Ammon's horn (tissue), 1 donor: ENCODE data around the gene PTPRD.

ENCODE experiments used
- DNase-seq: peaks from one replicate; pipeline ENCODE4 v3.0.0-alpha.2; 2016; ENCODE audit warnings: low spot score

PTPRD gene

DNA sequence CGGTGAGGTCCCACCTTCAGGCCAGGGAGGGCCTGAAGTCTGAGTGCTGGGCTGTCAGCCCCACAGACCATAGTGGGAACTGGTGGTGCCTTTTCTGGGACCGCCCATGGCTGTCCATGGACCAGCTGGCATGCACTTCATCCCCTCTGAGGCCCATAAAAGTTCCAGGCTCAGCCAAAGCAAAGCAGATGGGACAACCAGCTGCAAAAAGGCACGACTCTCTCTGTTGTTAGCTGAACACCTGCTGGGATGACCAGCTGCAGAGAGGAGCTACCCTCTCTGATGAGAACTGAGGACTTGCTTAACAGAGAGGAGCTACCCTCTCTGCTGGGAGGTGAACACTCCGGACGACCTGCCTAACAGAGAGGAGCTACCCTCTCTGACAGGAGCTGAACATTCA is 1968.9 kb downstream of the PTPRD start:
- no peak for DNase-seq

- DNase-seq: no peak
Measured at GRCh38 chr9:8643464-8643863, 1969.3 kb downstream of the PTPRD start.

DNA sequence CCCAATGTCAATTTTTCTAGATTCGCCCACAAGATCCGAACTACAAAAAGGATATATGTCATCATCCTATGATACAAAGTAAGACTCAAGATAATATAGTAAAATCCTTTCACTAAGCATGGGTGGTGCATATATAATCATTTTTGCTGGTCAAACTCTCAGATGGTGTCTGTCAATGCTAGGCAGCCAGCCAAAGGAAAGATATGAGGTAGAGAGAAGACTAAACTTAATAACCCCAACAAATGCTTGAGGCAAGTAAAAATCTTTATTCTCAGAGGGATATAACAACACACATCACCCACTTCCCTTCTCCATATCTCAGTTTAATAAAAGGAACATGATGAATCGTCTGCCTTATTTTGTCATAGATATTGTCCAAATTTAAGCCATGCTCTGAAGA is 1972.0 kb downstream of the PTPRD start:
- no peak for DNase-seq

- no peak for DNase-seq
Measured at GRCh38 chr9:8637626-8638025, 1975.2 kb downstream of the PTPRD start.

DNA sequence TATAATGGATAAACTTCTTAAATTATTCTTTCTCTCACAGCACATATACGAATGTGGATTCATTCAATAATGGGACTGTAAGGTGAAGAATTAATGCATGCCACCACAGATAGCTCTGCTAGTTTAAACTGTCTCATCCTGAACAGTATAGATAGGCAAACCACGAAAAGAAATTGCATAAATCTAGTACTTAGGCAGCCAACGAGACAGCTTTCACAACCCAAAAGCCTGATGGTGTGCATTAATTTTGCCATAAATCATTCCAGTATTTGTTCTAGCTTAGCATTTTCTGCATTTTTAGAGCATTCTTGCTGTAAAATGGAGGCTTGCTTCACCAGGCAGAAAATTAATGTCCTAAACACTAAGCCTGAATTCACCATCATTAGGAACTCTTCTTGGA is 1979.0 kb downstream of the PTPRD start:
- no peak for DNase-seq

GRCh38 chr9:8632493-8632892 is 1980.3 kb downstream of the PTPRD start:
- peak; percentile 35 for DNase-seq

DNA sequence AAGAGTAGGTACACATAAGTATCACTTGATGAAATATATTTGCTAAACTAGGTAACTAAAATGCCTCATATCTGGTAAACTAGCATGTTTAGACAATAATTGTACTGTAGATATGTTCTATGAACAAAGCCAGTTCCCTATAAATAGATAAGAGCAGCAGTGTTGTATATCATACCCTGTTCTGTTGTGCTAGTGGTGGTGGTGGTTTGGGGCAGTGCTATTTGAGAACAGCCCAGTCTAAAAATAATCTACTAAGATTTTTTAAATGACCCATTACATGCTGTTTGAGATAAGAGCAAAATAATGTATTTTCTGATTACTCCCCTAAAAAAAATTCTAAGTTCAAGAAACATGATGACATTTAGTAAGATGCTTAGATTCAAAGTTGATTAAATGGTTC is 1984.0 kb downstream of the PTPRD start:
- no peak for DNase-seq

- DNase-seq: no peak
Measured at GRCh38 chr9:8627976-8628679, 1984.7 kb downstream of the PTPRD start.

DNA sequence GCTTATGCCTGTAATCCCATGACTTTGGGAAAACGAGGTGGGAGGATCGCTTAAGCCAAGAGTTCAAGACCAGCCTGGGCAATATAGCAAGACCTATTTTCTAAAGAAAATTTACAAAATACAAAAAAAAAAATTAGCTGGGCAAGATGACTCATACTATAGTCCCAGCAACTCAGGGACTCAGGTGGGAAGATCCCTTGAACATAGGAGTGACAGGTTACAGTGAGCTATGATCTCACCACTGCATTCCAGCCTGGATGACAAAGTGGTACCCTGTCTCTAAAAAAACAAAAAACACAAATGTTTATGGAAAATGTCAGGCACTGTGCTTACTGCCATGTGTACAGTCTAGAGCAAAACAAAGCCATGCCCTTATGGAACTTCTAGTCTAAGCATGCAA is 1989.9 kb downstream of the PTPRD start:
- DNase-seq: no peak

GRCh38 chr9:8622222-8622802 is 1990.5 kb downstream of the PTPRD start:
- no peak for DNase-seq

GRCh38 chr9:8621416-8621815 is 1991.4 kb downstream of the PTPRD start:
- no peak for DNase-seq

GRCh38 chr9:8616414-8616813 is 1996.4 kb downstream of the PTPRD start:
- no peak for DNase-seq

- no peak for DNase-seq
Measured at GRCh38 chr9:8614926-8615440, 1997.8 kb downstream of the PTPRD start.

- DNase-seq: no peak
Measured at GRCh38 chr9:8613346-8613825, 1999.4 kb downstream of the PTPRD start.

DNA sequence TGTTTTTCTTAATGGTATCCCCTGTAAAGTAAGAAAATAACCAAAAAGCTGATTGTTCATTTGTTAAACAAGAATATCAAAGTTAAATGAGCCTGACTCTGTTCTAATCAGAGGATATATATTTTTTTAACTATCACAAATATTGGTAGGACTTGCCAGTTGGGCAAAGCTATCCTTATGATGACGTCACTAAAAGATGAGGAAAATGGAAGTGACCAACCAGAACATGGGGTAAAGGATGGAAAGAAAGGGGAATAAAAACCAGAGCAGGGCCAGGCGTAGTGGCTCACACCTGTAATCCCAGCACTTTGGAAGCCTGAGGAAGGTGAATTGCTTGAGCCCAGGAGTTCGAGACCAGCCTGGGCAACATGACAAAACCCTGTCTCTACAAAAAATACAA is 2001.6 kb downstream of the PTPRD start:
- DNase-seq: no peak

- no peak for DNase-seq
Measured at GRCh38 chr9:8610256-8610655, 2002.5 kb downstream of the PTPRD start.

- DNase-seq: no peak
Measured at GRCh38 chr9:8605096-8605495, 2007.7 kb downstream of the PTPRD start.

GRCh38 chr9:8604201-8604600 is 2008.6 kb downstream of the PTPRD start:
- DNase-seq: no peak

DNA sequence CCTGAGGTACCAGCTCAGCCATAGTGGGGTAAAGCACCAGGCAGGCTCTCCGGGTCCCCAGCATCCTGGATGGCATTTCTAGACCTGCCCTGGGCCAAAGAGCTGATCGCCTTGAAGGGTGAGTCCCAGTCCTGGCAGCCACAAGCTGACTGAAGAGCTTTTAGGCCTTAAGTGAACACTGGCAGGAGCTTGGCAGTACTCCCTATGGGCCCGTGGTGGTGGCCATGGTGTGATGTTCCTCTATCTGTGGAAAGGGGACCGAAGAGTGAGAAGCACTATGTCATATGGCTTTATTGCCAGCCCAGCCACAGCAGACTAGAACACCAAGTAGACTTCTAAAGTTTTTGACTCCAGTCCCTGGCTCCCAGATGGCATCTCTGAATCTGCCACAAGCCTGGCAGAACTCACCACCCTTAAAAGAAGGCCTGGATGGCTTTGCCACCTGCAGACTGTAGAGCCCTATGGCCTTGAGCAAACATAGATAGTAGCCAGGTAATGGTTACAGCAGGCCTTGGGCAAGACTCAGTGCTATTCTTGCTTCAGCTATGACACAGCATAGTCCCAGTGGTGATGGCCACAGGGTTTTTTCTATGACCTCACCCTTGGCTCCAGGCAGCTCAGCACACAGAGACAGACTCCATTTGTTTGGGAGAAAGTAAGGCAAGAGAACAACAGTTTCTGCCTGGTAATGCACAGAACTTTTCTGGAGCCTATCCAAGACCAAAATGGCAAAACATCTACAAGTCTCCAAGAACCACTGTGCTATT is 2011.7 kb downstream of the PTPRD start:
- peak; percentile 81 for DNase-seq

GRCh38 chr9:8599937-8600336 is 2012.9 kb downstream of the PTPRD start:
- peak; percentile 8 for DNase-seq

- DNase-seq: no peak
Measured at GRCh38 chr9:8589476-8589875, 2023.3 kb downstream of the PTPRD start.

DNA sequence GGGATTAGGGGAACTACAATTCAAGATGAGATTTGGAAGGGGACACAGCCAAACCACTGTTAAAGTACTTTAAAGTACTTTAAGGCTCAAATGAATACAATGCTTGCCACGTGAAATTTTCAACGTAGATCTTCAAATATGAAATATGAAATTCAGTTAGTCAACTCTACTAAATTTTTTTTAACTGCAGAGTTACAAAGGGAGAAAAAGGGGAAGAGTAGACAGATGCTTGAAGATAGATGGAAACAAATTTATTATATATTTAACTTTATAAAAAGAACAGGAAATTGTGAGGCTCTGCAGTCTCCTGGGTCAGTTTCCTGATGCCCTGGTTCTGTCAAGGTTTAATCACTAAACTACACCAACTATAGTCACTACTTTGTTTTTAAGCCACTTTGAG is 2027.8 kb downstream of the PTPRD start:
- DNase-seq: no peak

DNA sequence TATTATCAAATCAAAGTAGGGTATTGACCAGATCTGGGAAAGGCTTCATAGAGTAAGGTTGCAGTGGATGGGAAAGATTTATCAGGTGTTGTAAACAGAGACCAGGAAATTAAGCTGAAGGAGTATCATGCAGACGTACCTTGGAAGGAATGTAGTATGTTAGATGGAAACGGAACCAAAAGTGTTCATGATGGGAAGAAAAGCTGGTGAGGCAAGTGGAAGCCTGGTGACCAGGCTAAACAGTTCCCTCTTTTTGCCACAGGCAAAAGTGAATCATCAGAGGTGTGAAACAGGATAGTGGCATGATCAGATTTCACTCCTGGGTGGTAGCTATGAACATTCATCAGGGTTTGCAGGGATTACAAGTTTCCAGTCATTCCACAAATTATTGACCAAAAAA is 2033.1 kb downstream of the PTPRD start:
- DNase-seq: no peak
